Heart left ventricle (tissue), 16 donors: ENCODE data around the gene HOXD10. TPM values are rescaled to one million over a fixed set of nuclear protein-coding genes. Genes with fewer than 3 reads are reported as not detected.

Source experiments
- ATAC-seq, 4 donors: fragments of 200-7000 bp; cut with Tn5 transposase; one replicate each; pipeline ENCODE4 v1.9.1; 2020 to 2022; ENCODE audit warnings: moderate library complexity in 4 of 4, mild to moderate bottlenecking in 3 of 4, moderate number of reproducible peaks in 1 of 4
- DNase-seq, 5 donors: peaks; one replicate each; pipeline ENCODE4 v3.0.0-alpha.2; 2020
- H3K27ac ChIP-seq, 12 donors: fragments of 200-600 bp; sonication (generic) in 4 of 12; one replicate each; pipeline versions ENCODE4 v1.5.0 to v1.8.0; 2016 to 2022; ENCODE audit warnings: mild to moderate bottlenecking in 2 of 12
- H3K27me3 ChIP-seq, 9 donors: fragments of 200-600 bp; sonication (generic) in 2 of 9; one replicate each; pipeline versions ENCODE4 v1.5.1 to v1.8.0; 2016 to 2022; ENCODE audit warnings: mild to moderate bottlenecking in 3 of 9
- H3K36me3 ChIP-seq, 9 donors: fragments of 200-600 bp; sonication (generic) in 2 of 9; one replicate each; pipeline versions ENCODE4 v1.5.0 to v1.8.0; 2018 to 2022; ENCODE audit warnings: mild to moderate bottlenecking in 2 of 9
- H3K4me1 ChIP-seq, 12 donors: fragments of 200-600 bp; sonication (generic) in 4 of 12; one replicate each; pipeline versions ENCODE4 v1.5.0 to v1.8.0; 2016 to 2022; ENCODE audit warnings: mild to moderate bottlenecking in 3 of 12
- H3K4me3 ChIP-seq, 12 donors: fragments of 200-600 bp; sonication (generic) in 4 of 12; one replicate each; pipeline versions ENCODE4 v1.5.0 to v1.8.0; 2017 to 2022; ENCODE audit warnings: mild to moderate bottlenecking in 9 of 12, moderate library complexity in 4 of 12
- H3K9me3 ChIP-seq, 12 donors: fragments of 200-600 bp; sonication (generic) in 4 of 12; one replicate each; pipeline versions ENCODE4 v1.5.0 to v1.8.0; 2016 to 2022; ENCODE audit warnings: mild to moderate bottlenecking in 1 of 12
- CTCF ChIP-seq, 12 donors: fragments of 200-600 bp; sonication (generic) in 4 of 12; IDR thresholded peaks; one replicate each; pipeline versions ENCODE4 v1.5.0 to v1.8.0; 2018 to 2022; ENCODE audit warnings: antibody characterized with exemption in 12 of 12, mild to moderate bottlenecking in 5 of 12
- POLR2A ChIP-seq, 2 donors: fragments of 450-650 bp; IDR thresholded peaks; one replicate each; pipeline ENCODE4 v1.6.1; 2017; ENCODE audit warnings: antibody characterized with exemption in 2 of 2, mild to moderate bottlenecking in 2 of 2, moderate library complexity in 2 of 2
- WGBS, 4 donors: extraction: QIAGEN DNeasy Blood & Tissue Kit in 2 of 4; methylation state at CpG; one replicate each; pipeline versions ENCODE4 v1.1.5 to v1.1.7; 2013 to 2018; 5-methylcytosine and 5-hydroxymethylcytosine counted together
- intact Hi-C, 10 donors: fragments of 100-400 bp; cut with DNase I; formaldehyde crosslinking; loops; one replicate each; pipeline versions ENCODE4 v1.11.1 to v1.14.2; 2022
- polyA plus RNA-seq, 2 donors: library from polyadenylated mRNA; stranded (reverse); fragments of 200-250 nt; gene quantifications; one replicate each; pipeline ENCODE4 v1.2.3, GENCODE V29; 2013
- total RNA-seq, 9 donors: library from RNA; depleted of rRNA in 2 of 9; stranded (reverse); fragments of >200 nt in 2 of 9; fragmentation: NEBNext Ultra II Directional in 3 of 9; extraction: Animal tissue kit (Norgen Biotek cat#: 25700) in 3 of 9; gene quantifications; one replicate each; pipeline versions ENCODE4 v1.1.0 to v1.2.4, GENCODE V29; 2016 to 2023
- donor health status: ischemic (EF 13 %, LVEDD 7.1; RV severe dilation, severe dysfunction).
- donor health status: healthy with polysubstance abuse.
- donor health status: DM: no; HTN: yes; CAD: no.
- donor health status: DM: no; HTN: no; CAD: no.
- donor health status: ischemic (EF 25% LVEDD 6.9; RV normal size, moderate dysfunction).
- donor health status: ischemic (EF 25% LVEDD 5.7; RV mildly dilated, moderate dysfunction).
- donor health status: healthy.
- donor health status: DM: yes; HTN: yes; CAD: no.
- donor health status: ischemic (EF 35%, LVEDD 5.7; RV mildly dilated, moderate dysfunction).
- donor health status: nonischemic (EF 11% LVEDD 7.7; RV severe dilation, severe dysfunction).
- donor health status: DM: yes; HTN: yes; CAD: no.
- donor health status: PGD.
- donor health status: ischemic (EF 29% LVEDD 5.4; RV normal size, mild dysfunction).
- donor health status: nonischemic (EF 23%, LVEDD 6.1; RV moderate dilation, normal function).

The HOXD10 gene
- total and polyA plus RNA-seq, 11 donors: 0.03 to 0.43 TPM; not detected in 9

- WGBS, 4 donors: 32 to 43% (median 33%) methylated on average over 21 to 29 of the region's 29 CpGs
- H3K36me3 ChIP-seq: no peaks in the 10 kb centered on the region
- TF ChIP-seq POLR2A (IDR thresholded peaks at IDR 0.05) (no peak), CTCF (IDR thresholded peaks at IDR 0.05) (no peak)
- H3K4me1 ChIP-seq: peaks cover 0 to 49% (median 15%) of the 10 kb centered on the region in 12 donors
- no peak for DNase-seq
- intact Hi-C loops: loop anchor here (2.0 to 10.0 kb wide), 8 partner anchors 397 to 721 kb away; no protein-coding TSS in a partner anchor
- H3K9me3 ChIP-seq: no peaks in the 10 kb centered on the region
- H3K4me3 ChIP-seq: peak overlapping the region in 5 of 12 donors; percentile 7 to 36 (median 23)
- H3K27me3 ChIP-seq: peaks cover 88 to 100% (median 99%) of the 10 kb centered on the region in 9 donors
- H3K27ac ChIP-seq: peak overlapping the region in 1 of 12 donors; percentile 86
- ATAC-seq: no peak
Observed at GRCh38 chr2:176087330-176088047, 29.1 kb upstream of the HOXD10 start.

GRCh38 chr2:176088048-176088936, 28.3 kb upstream of the HOXD10 start:
- 2 to 4% (median 3%) methylated on average over 32 to 49 of the region's 49 CpGs for WGBS, 4 donors

GRCh38 chr2:176088937-176089842, 27.4 kb upstream of the HOXD10 start:
- no peaks in the 10 kb centered on the region for H3K9me3 ChIP-seq
- DNase-seq (no peak), ATAC-seq (no peak)
- no peak overlapping the region for H3K4me3 ChIP-seq
- H3K27ac ChIP-seq: peak overlapping the region in 1 of 12 donors; percentile 86
- intact Hi-C loops: loop anchor here (2.0 to 10.0 kb wide), 7 partner anchors 398 to 722 kb away; no protein-coding TSS in a partner anchor
- peaks cover 87 to 100% (median 98%) of the 10 kb centered on the region in 9 donors for H3K27me3 ChIP-seq
- TF ChIP-seq POLR2A (IDR thresholded peaks at IDR 0.05) (no peak), CTCF (IDR thresholded peaks at IDR 0.05) (no peak)
- H3K4me1 ChIP-seq: peaks cover 0 to 49% (median 12%) of the 10 kb centered on the region in 12 donors
- WGBS, 4 donors: 6 to 14% (median 8%) methylated on average over 6 of the region's 6 CpGs
- no peaks in the 10 kb centered on the region for H3K36me3 ChIP-seq

More at GRCh38 chr2:176088048-176088936, 28.3 kb upstream of the HOXD10 start:
- Histone ChIP-seq H3K27ac (peak overlapping the region in 1 of 12 donors; percentile 86), H3K27me3 (peaks cover 88 to 100% (median 98%) of the 10 kb centered on the region in 9 donors), H3K9me3 (no peaks in the 10 kb centered on the region), H3K4me1 (peaks cover 0 to 51% (median 12%) of the 10 kb centered on the region in 12 donors), H3K36me3 (no peaks in the 10 kb centered on the region), H3K4me3 (peak overlapping the region in 11 of 12 donors; percentile 7 to 43 (median 25))
- intact Hi-C loops: loop anchor here (2.0 to 10.0 kb wide), 7 partner anchors 397 to 721 kb away; no protein-coding TSS in a partner anchor
- TF ChIP-seq POLR2A (IDR thresholded peaks at IDR 0.05) (no peak), CTCF (IDR thresholded peaks at IDR 0.05) (peak; percentile 54 to 80 (median 75))
- ATAC-seq (peak; percentile 41 to 87 (median 84)), DNase-seq (peak in 3 of 5 donors; percentile 43 to 77 (median 52))
